Left lung (tissue), 10 donors: ENCODE data around the gene GATAD2A. TPM values are rescaled to one million over a fixed set of nuclear protein-coding genes. Genes with fewer than 3 reads are reported as not detected.
"Not testable (repeated sequence)": the region's sequence is repeated elsewhere in the genome, so short reads cannot be mapped to it uniquely, and the experiment has no call there.

Experiments
- ATAC-seq: fragments of 200-7000 bp; cut with Tn5 transposase; one replicate; pipeline ENCODE4 v1.9.1; 2020; ENCODE audit warnings: moderate library complexity
- DNase-seq, 4 donors: peaks; one replicate each; pipeline ENCODE4 v3.0.0-alpha.2; 2013 to 2020
- H3K27ac ChIP-seq, 2 donors: fragments of 200-600 bp; sonication (generic) in 1 of 2; one replicate each; pipeline versions ENCODE4 v1.5.0 to v1.8.0; 2020 to 2021
- H3K27me3 ChIP-seq, 2 donors: fragments of 200-600 bp; sonication (generic) in 1 of 2; one replicate each; pipeline versions ENCODE4 v1.5.0 to v1.8.0; 2020 to 2021
- H3K36me3 ChIP-seq, 2 donors: fragments of 200-600 bp; sonication (generic) in 1 of 2; one replicate each; pipeline versions ENCODE4 v1.5.0 to v1.8.0; 2020 to 2021
- H3K4me1 ChIP-seq, 2 donors: fragments of 200-600 bp; one replicate each; pipeline ENCODE4 v1.8.0; 2021
- H3K4me3 ChIP-seq, 2 donors: fragments of 200-600 bp; sonication (generic) in 1 of 2; one replicate each; pipeline versions ENCODE4 v1.5.0 to v1.8.0; 2020 to 2021; ENCODE audit warnings: mild to moderate bottlenecking in 1 of 2
- H3K9me3 ChIP-seq, 2 donors: fragments of 200-600 bp; sonication (generic) in 1 of 2; one replicate each; pipeline versions ENCODE4 v1.5.0 to v1.8.0; 2020 to 2021
- intact Hi-C, 2 donors: fragments of 100-400 bp; cut with DNase I; formaldehyde crosslinking; loops; one replicate each; pipeline versions ENCODE4 v1.11.2 to v1.14.2; 2022
- polyA plus RNA-seq, 6 donors: library from polyadenylated mRNA; unstranded; fragments of 120-200 nt; gene quantifications; one replicate each; pipeline ENCODE4 v1.2.1, GENCODE V29; 2013; ENCODE audit not compliant: insufficient read length in 6 of 6
- total RNA-seq, 2 donors: library from RNA; stranded (reverse); fragmentation: NEBNext Ultra II Directional; extraction: Animal tissue kit (Norgen Biotek cat#: 25700); gene quantifications; one replicate each; pipeline ENCODE4 v1.2.1, GENCODE V29; 2021
- TF ChIP-seq, protein P1 (sequence below), 2 donors: fragments of 200-600 bp; sonication (generic) in 1 of 2; IDR thresholded peaks; one replicate each; pipeline versions ENCODE4 v1.5.0 to v1.8.0; 2021; ENCODE audit warnings: antibody characterized with exemption in 2 of 2
- donor health status: DM: no; HTN: yes; CAD: no.
- donor health status: DM: no; HTN: no; CAD: no.

GATAD2A gene
- total and polyA plus RNA-seq, 8 donors: 39.3 to 97.3 (median 49.0) TPM

DNA sequence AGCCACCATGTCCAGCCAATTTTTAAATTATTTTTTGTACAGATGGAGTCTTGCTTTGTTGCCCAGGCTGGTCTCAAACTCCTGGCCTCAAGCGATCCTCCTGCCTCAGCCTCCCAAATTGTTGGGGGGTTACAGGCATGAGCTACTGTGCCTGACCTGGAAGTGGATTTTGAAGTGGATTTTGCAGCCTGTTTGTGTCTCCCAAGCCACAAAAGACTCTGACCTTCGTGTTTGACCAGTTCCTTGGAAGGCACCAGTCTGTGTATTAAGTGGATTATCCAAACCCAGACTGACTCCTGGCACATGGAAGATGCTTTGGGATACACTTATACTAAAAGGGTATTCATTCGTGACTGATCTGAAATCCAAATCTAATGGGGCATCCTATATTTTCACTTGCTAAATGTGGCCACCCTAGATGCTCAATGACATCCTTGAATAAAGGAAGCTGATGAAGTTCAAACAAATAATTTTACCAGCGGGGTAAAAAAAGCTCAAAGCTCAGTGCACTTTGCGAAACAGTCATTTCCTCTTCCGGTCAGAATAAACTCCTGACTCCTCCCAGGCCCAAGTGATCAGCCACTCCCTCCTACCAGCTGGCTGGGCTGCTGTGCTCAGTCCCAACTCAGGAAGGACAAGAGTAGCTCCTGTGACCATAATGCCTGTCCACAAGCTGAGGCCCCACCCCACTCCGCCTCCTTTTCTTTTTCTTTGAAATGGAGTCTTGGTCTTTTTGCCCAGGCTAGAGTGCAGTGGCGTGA is 32.6 kb upstream of the GATAD2A start:
- no peaks in the 10 kb centered on the region for H3K9me3 ChIP-seq
- intact Hi-C loops: no loop called here
- peak overlapping the region; percentile 78 to 91 for H3K27ac ChIP-seq
- peaks cover 0 to 55% of the 10 kb centered on the region in 2 donors for H3K4me1 ChIP-seq
- H3K27me3 ChIP-seq: no peaks in the 10 kb centered on the region
- no peaks in the 10 kb centered on the region for H3K36me3 ChIP-seq
- ATAC-seq: peak; percentile 90
- H3K4me3 ChIP-seq: peak overlapping the region in 1 of 2 donors; percentile 11
- peak in 3 of 4 donors; percentile 50 to 87 (median 85) for DNase-seq
- TF ChIP-seq, protein P1, sequence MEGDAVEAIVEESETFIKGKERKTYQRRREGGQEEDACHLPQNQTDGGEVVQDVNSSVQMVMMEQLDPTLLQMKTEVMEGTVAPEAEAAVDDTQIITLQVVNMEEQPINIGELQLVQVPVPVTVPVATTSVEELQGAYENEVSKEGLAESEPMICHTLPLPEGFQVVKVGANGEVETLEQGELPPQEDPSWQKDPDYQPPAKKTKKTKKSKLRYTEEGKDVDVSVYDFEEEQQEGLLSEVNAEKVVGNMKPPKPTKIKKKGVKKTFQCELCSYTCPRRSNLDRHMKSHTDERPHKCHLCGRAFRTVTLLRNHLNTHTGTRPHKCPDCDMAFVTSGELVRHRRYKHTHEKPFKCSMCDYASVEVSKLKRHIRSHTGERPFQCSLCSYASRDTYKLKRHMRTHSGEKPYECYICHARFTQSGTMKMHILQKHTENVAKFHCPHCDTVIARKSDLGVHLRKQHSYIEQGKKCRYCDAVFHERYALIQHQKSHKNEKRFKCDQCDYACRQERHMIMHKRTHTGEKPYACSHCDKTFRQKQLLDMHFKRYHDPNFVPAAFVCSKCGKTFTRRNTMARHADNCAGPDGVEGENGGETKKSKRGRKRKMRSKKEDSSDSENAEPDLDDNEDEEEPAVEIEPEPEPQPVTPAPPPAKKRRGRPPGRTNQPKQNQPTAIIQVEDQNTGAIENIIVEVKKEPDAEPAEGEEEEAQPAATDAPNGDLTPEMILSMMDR (IDR thresholded peaks at IDR 0.05): no peak

DNA sequence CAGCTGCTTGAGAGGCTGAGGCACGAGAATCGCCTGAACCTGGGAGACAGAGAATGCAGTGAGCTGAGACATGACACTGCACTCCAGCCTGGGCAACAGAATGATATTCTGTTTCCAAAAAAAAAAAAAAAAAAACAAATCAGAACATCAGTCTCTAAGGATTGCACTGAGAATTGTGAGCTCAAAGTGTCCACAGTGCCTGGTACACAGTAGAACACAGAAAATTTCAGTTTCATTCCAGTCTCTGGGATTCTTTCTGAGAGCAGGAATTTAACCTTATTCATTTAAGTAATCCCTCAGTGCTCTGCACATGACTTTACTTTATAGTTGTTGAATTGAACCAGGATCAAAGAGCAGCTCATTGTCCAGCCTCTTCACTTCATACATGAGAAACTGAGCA is 25.9 kb upstream of the GATAD2A start:
- TF ChIP-seq, protein P1 (IDR thresholded peaks at IDR 0.05): no peak
- no peak overlapping the region for H3K4me3 ChIP-seq
- ATAC-seq (no peak), DNase-seq (no peak)
- intact Hi-C loops: no loop called here
- no peak overlapping the region for H3K27ac ChIP-seq
- no peaks in the 10 kb centered on the region for H3K9me3 ChIP-seq
- no peaks in the 10 kb centered on the region for H3K27me3 ChIP-seq
- no peaks in the 10 kb centered on the region for H3K36me3 ChIP-seq
- peaks cover 4 to 68% of the 10 kb centered on the region in 2 donors for H3K4me1 ChIP-seq

DNA sequence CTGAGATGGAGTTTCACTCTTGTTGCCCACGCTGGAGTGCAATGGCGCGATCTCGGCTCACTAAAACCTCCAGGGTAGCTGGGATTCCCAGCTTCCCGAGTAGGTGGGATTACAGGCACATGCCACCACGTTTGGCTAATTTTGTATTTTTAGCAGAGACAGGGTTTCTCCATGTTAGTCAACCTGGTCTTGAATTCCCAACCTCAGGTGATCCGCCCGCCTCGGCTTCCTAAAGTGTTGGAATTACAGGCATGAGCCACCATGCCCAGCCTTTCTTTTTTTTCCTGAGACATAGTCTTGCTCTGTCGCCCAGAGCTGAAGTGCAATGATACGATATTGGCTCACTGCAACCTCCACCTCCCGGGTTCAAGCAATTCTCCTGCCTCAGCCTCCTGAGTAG is 25.2 kb upstream of the GATAD2A start:
- H3K9me3 ChIP-seq, ATAC-seq, intact Hi-C loops, H3K36me3 ChIP-seq, H3K27me3 ChIP-seq, DNase-seq, H3K4me3 ChIP-seq: not testable (repeated sequence)
- Histone ChIP-seq H3K27ac (peak overlapping the region in 1 of 2 donors; percentile 20), H3K4me1 (peaks cover 4 to 68% of the 10 kb centered on the region in 2 donors)

DNA sequence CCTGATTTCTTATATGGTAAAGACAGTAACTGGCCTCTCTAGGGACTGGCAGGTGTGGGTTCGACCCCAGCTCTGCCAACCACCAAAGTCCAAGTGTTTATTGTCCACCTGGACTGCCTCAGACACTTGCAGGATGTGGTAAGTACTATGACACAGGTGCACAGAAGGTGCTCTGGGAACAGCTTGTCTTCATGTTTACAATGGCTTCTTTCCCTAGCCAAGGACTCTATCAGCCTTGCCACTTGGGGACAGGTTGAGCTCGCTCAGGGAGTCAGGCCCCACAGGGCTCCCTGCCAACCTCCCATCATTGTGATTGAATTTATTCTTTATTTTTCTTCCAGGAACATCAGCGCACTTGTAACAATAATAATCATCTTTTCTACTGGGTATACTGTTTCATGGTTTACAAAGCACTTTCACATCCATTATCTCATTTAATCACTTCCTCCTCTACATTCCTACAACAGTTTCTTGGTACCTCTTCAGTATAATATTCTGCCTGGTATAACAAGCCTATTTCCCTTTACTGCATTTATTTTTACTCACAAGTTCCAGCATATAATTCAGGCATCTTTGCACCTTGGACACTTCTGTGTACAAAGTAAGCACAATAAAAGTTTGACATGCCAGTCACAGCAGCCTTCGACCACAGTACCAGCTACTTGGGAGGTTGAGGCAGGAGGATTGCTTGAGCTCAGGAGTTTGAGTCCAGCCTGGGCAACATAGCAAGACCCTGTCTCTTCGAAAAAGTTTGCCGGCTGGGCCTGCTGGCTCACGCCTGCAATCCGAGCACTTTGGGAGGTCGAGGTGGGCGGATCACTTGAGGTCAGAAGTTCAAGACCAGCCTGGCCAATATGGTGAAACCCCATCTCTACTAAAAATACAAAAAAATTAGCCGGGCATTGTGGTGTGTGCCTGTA is 24.2 kb upstream of the GATAD2A start:
- no peak for DNase-seq
- ATAC-seq: peak; percentile 4
- intact Hi-C loops: no loop called here
- peaks cover 4 to 59% of the 10 kb centered on the region in 2 donors for H3K4me1 ChIP-seq
- H3K27me3 ChIP-seq: no peaks in the 10 kb centered on the region
- no peak overlapping the region for H3K4me3 ChIP-seq
- peak overlapping the region; percentile 20 for H3K27ac ChIP-seq
- H3K36me3 ChIP-seq: no peaks in the 10 kb centered on the region
- TF ChIP-seq, protein P1 (IDR thresholded peaks at IDR 0.05): no peak
- H3K9me3 ChIP-seq: no peaks in the 10 kb centered on the region

DNA sequence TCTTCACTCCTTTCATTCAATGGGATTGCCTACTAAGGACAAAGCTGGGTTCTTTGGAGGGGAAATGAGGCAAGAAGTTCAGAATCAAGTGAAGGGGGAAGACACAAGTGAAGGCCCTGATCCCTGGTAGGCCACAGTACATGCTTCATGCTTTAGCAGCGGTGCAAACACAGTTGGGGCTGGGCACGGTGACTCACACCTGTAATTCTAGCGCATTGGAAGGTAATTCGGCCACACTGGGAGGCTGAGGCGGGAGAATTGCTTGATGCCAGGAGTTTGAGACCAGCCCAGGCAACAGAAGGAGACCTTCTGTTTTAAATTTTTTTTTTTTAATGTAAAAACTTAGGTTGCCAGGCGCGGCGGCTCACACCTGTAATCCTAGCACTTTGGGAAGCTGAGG is 23.4 kb upstream of the GATAD2A start:
- Histone ChIP-seq H3K9me3 (no peaks in the 10 kb centered on the region), H3K4me1 (peaks cover 8 to 66% of the 10 kb centered on the region in 2 donors), H3K4me3 (no peak overlapping the region), H3K27ac (no peak overlapping the region), H3K36me3 (no peaks in the 10 kb centered on the region), H3K27me3 (no peaks in the 10 kb centered on the region)
- ATAC-seq (no peak), DNase-seq (no peak)
- TF ChIP-seq, protein P1 (IDR thresholded peaks at IDR 0.05): no peak
- intact Hi-C loops: no loop called here
